ENCODE measurements around the gene RNF149.
"Not testable (repeated sequence)": the region's sequence is repeated elsewhere in the genome, so short reads cannot be mapped to it uniquely, and the experiment has no call there.

GRCh38 chr2:101316568-101316967 is 8.1 kb upstream of the RNF149 start:
- TF ChIP-seq CTCF (IDR thresholded peaks at IDR 0.05; ENCODE audit: insufficient read depth, low read length); GABPA (IDR thresholded peaks at IDR 0.05; ENCODE audit: low read depth); REST (IDR thresholded peaks at IDR 0.05; ENCODE audit: insufficient replicate concordance, low read depth); POLR2AphosphoS5 (IDR thresholded peaks at IDR 0.05; ENCODE audit: low read depth); SPI1 (IDR thresholded peaks at IDR 0.05; ENCODE audit: borderline replicate concordance, low read depth): not testable (repeated sequence)
